Measurements from ENCODE around the gene ATRX.
"Not testable (repeated sequence)": the region's sequence is repeated elsewhere in the genome, so short reads cannot be mapped to it uniquely, and the experiment has no call there.

ATRX gene, protein sequence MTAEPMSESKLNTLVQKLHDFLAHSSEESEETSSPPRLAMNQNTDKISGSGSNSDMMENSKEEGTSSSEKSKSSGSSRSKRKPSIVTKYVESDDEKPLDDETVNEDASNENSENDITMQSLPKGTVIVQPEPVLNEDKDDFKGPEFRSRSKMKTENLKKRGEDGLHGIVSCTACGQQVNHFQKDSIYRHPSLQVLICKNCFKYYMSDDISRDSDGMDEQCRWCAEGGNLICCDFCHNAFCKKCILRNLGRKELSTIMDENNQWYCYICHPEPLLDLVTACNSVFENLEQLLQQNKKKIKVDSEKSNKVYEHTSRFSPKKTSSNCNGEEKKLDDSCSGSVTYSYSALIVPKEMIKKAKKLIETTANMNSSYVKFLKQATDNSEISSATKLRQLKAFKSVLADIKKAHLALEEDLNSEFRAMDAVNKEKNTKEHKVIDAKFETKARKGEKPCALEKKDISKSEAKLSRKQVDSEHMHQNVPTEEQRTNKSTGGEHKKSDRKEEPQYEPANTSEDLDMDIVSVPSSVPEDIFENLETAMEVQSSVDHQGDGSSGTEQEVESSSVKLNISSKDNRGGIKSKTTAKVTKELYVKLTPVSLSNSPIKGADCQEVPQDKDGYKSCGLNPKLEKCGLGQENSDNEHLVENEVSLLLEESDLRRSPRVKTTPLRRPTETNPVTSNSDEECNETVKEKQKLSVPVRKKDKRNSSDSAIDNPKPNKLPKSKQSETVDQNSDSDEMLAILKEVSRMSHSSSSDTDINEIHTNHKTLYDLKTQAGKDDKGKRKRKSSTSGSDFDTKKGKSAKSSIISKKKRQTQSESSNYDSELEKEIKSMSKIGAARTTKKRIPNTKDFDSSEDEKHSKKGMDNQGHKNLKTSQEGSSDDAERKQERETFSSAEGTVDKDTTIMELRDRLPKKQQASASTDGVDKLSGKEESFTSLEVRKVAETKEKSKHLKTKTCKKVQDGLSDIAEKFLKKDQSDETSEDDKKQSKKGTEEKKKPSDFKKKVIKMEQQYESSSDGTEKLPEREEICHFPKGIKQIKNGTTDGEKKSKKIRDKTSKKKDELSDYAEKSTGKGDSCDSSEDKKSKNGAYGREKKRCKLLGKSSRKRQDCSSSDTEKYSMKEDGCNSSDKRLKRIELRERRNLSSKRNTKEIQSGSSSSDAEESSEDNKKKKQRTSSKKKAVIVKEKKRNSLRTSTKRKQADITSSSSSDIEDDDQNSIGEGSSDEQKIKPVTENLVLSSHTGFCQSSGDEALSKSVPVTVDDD (N-terminal part only)

GRCh38 chrX:77785486-77786364, at the start of gene ATRX:
Gene ATRX, minus strand, starts transcription at chrX:77786216. Its CDS starts 215 bp downstream, at chrX:77786001.
- Mint-ChIP-seq H3K27me3 (no peaks in the 10 kb centered on the region), H3K27ac (peak within 1 kb of the TSS; percentile 100), H3K9me3 (no peaks in the 10 kb centered on the region), H3K4me3 (peak within 1 kb of the TSS; percentile 96 to 98), H3K36me3 (peaks cover 2 to 6% of the 10 kb centered on the region in 2 donors), H3K4me1 (peaks cover 0 to 3% of the 10 kb centered on the region in 2 donors)
- peak; percentile 64 for DNase-seq
- ATAC-seq (replicated peaks), result peak; percentile 94 to 97

GRCh38 chrX:77831544-77831943, 45.5 kb upstream of the ATRX start:
- H3K4me1 Mint-ChIP-seq; DNase-seq; H3K27me3 Mint-ChIP-seq; H3K27ac Mint-ChIP-seq; H3K9me3 Mint-ChIP-seq; ATAC-seq (replicated peaks); H3K4me3 Mint-ChIP-seq: not testable (repeated sequence)
- peaks cover 12% of the 10 kb centered on the region in 2 donors for H3K36me3 Mint-ChIP-seq

- H3K36me3 Mint-ChIP-seq, result peaks cover 16 to 26% of the 10 kb centered on the region in 2 donors
- not testable (repeated sequence) for H3K4me3 Mint-ChIP-seq; ATAC-seq (replicated peaks); H3K27ac Mint-ChIP-seq; H3K27me3 Mint-ChIP-seq; DNase-seq; H3K9me3 Mint-ChIP-seq; H3K4me1 Mint-ChIP-seq
These were observed 36.0 kb upstream of the ATRX start for GRCh38 chrX:77821989-77822388.

GRCh38 chrX:77820091-77820727, 34.2 kb upstream of the ATRX start:
- ATAC-seq (replicated peaks) (no peak), DNase-seq (no peak)
- no peak overlapping the region for H3K4me3 Mint-ChIP-seq
- H3K27me3 Mint-ChIP-seq, result no peaks in the 10 kb centered on the region
- H3K9me3 Mint-ChIP-seq, result peaks cover 6 to 7% of the 10 kb centered on the region in 2 donors
- H3K36me3 Mint-ChIP-seq, result peaks cover 13 to 24% of the 10 kb centered on the region in 2 donors
- H3K27ac Mint-ChIP-seq, result no peak overlapping the region
- H3K4me1 Mint-ChIP-seq, result no peaks in the 10 kb centered on the region

GRCh38 chrX:77814210-77814609, 28.2 kb upstream of the ATRX start:
- Mint-ChIP-seq H3K4me3 (no peak overlapping the region), H3K4me1 (no peaks in the 10 kb centered on the region), H3K36me3 (peaks cover 0 to 1% of the 10 kb centered on the region in 2 donors), H3K27me3 (no peaks in the 10 kb centered on the region), H3K27ac (no peak overlapping the region), H3K9me3 (peaks cover 2 to 7% of the 10 kb centered on the region in 2 donors)
- no peak for ATAC-seq (replicated peaks)
- no peak for DNase-seq

GRCh38 chrX:77802201-77802600, 16.2 kb upstream of the ATRX start:
- H3K27ac Mint-ChIP-seq, result no peak overlapping the region
- peaks cover 0 to 1% of the 10 kb centered on the region in 2 donors for H3K4me1 Mint-ChIP-seq
- no peaks in the 10 kb centered on the region for H3K27me3 Mint-ChIP-seq
- ATAC-seq (replicated peaks) (no peak), DNase-seq (no peak)
- no peak overlapping the region for H3K4me3 Mint-ChIP-seq
- no peaks in the 10 kb centered on the region for H3K36me3 Mint-ChIP-seq
- H3K9me3 Mint-ChIP-seq, result peaks cover 0 to 3% of the 10 kb centered on the region in 2 donors

- DNase-seq (no peak), ATAC-seq (replicated peaks) (no peak)
- no peaks in the 10 kb centered on the region for H3K4me1 Mint-ChIP-seq
These were observed 9.1 kb upstream of the ATRX start for GRCh38 chrX:77795124-77795523.

DNA sequence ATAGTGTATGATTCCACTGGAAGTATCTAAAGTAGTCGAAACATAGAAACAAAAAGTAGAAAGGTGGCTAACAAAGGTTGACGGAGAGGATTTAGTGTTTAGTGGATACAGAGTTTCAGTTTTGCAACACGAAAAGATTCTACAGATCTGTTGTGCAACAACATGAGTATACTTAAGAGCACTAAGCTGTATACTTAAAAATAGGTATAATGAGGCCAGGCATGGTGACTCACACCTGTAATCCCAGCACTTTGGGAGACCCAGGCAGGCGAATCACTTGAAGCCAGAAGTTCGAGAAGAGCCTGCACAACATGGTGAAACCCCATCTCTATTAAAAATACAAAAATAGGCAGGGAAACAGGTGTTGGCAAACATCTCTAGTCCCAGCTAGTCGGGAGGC, 7.9 kb upstream of the ATRX start:
- no peak overlapping the region for H3K27ac Mint-ChIP-seq
- no peak for ATAC-seq (replicated peaks)
- H3K4me1 Mint-ChIP-seq, result no peaks in the 10 kb centered on the region
- no peak overlapping the region for H3K4me3 Mint-ChIP-seq
- peaks cover 0 to 4% of the 10 kb centered on the region in 2 donors for H3K27me3 Mint-ChIP-seq
- no peaks in the 10 kb centered on the region for H3K36me3 Mint-ChIP-seq
- DNase-seq, result no peak
- no peaks in the 10 kb centered on the region for H3K9me3 Mint-ChIP-seq

More at GRCh38 chrX:77795124-77795523, 9.1 kb upstream of the ATRX start:
- H3K36me3 Mint-ChIP-seq, result no peaks in the 10 kb centered on the region
- H3K27me3 Mint-ChIP-seq, result peaks cover 0 to 4% of the 10 kb centered on the region in 2 donors
- H3K4me3 Mint-ChIP-seq, result no peak overlapping the region
- no peak overlapping the region for H3K27ac Mint-ChIP-seq
- no peaks in the 10 kb centered on the region for H3K9me3 Mint-ChIP-seq

DNA sequence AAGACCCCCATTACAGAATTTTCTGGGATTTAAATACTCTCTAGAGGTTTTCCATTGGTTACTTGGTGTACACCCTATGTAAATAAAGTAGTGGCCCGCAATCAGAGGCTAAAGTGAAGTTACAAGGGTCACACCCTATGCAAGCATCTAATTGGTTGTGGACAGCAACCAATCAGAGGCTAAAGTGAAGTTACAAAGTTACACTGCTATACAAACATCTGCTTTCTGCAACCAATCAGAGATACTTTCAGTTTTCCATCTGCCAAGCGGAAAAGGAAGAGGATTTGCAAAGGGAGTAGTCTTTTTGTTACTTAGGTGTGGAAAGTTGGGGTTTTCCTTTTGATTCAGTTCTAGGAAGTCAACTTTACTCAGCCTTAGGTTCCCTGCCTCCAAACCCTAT, 2.0 kb upstream of the ATRX start:
- Mint-ChIP-seq H3K9me3 (no peaks in the 10 kb centered on the region), H3K36me3 (peaks cover 2 to 6% of the 10 kb centered on the region in 2 donors), H3K27me3 (no peaks in the 10 kb centered on the region), H3K4me1 (peaks cover 0 to 3% of the 10 kb centered on the region in 2 donors), H3K27ac (peak overlapping the region; percentile 3), H3K4me3 (peak overlapping the region; percentile 60 to 64)
- peak; percentile 10 for DNase-seq
- ATAC-seq (replicated peaks), result peak; percentile 59

DNA sequence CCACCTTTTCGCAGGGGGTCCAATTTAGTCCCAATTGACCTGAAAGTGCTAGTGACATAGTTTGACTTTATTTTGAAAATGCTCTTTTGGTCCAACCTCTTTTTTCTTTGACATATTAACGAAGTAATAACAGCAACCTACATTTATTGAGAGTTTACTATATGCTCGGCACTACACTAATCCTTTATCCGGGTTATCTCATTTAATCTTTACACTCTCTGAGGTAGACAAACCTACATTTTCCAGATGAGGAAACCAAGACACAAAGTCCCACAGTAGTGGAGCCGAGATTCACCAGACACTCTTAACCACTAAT, 307 bp upstream of the ATRX start:
- peaks cover 0 to 3% of the 10 kb centered on the region in 2 donors for H3K4me1 Mint-ChIP-seq
- ATAC-seq (replicated peaks) (peak in 1 of 2 donors; percentile 4), DNase-seq (no peak)
- no peaks in the 10 kb centered on the region for H3K27me3 Mint-ChIP-seq
- H3K4me3 Mint-ChIP-seq, result peak overlapping the region; percentile 96 to 98
- H3K9me3 Mint-ChIP-seq, result no peaks in the 10 kb centered on the region
- H3K27ac Mint-ChIP-seq, result peak overlapping the region; percentile 100
- H3K36me3 Mint-ChIP-seq, result peaks cover 2 to 6% of the 10 kb centered on the region in 2 donors

GRCh38 chrX:77779695-77780094, 6.3 kb downstream of the ATRX start:
- no peak overlapping the region for H3K27ac Mint-ChIP-seq
- peaks cover 14 to 24% of the 10 kb centered on the region in 2 donors for H3K4me1 Mint-ChIP-seq
- ATAC-seq (replicated peaks), result no peak
- no peak for DNase-seq
- H3K36me3 Mint-ChIP-seq, result peaks cover 5 to 12% of the 10 kb centered on the region in 2 donors
- peaks cover 0 to 7% of the 10 kb centered on the region in 2 donors for H3K9me3 Mint-ChIP-seq
- H3K4me3 Mint-ChIP-seq, result no peak overlapping the region
- H3K27me3 Mint-ChIP-seq, result no peaks in the 10 kb centered on the region

DNA sequence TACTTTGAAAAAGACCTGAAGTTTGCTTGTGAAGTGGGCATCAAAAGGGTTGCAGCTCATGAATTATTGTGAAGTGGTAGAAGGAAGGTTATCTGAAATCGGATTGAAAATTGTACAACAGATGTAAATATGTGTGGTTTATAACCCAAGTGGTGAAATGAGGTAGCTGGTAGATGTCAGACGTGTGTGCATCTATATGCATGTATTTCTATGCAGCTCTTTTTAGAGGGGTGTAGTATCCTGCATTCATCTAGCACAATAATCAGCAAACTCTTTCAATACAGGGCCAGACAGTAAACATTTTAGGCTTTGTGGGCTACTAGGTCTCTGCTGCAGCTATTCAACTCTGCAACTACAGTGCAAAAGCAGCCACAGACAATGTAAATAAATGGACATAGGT, 9.4 kb downstream of the ATRX start:
- ATAC-seq (replicated peaks) (no peak), DNase-seq (no peak)
- no peak overlapping the region for H3K4me3 Mint-ChIP-seq
- peaks cover 9 to 16% of the 10 kb centered on the region in 2 donors for H3K36me3 Mint-ChIP-seq
- peaks cover 16 to 31% of the 10 kb centered on the region in 2 donors for H3K4me1 Mint-ChIP-seq
- peaks cover 0 to 7% of the 10 kb centered on the region in 2 donors for H3K9me3 Mint-ChIP-seq
- H3K27me3 Mint-ChIP-seq, result no peaks in the 10 kb centered on the region
- no peak overlapping the region for H3K27ac Mint-ChIP-seq

- no peak for DNase-seq
- H3K4me3 Mint-ChIP-seq, result no peak overlapping the region
- H3K4me1 Mint-ChIP-seq, result peaks cover 15 to 36% of the 10 kb centered on the region in 2 donors
- H3K36me3 Mint-ChIP-seq, result peaks cover 9 to 14% of the 10 kb centered on the region in 2 donors
- H3K27me3 Mint-ChIP-seq, result no peaks in the 10 kb centered on the region
- no peaks in the 10 kb centered on the region for H3K9me3 Mint-ChIP-seq
- no peak for ATAC-seq (replicated peaks)
- peak overlapping the region; percentile 28 for H3K27ac Mint-ChIP-seq
These were observed 14.4 kb downstream of the ATRX start for GRCh38 chrX:77771601-77772000.
